ENCODE results near the gene PRR15.

Gene PRR15

GRCh38 chr7:29606287-29606721, 42.7 kb downstream of the PRR15 start:
- H3K27me3 ChIP-seq (ENCODE audit: insufficient read depth, poor library complexity, severe bottlenecking) = no peaks in the 10 kb centered on the region
- TF ChIP-seq REST (IDR thresholded peaks at IDR 0.05; ENCODE audit: insufficient replicate concordance, low read depth) (no peak), CTCF (IDR thresholded peaks at IDR 0.05; ENCODE audit: insufficient read depth, low read length) (no peak), GABPA (IDR thresholded peaks at IDR 0.05; ENCODE audit: low read depth) (no peak)
- DNase-seq (ENCODE audit: low read depth in 1 of 2, low spot score in 1 of 2) = no peak
- H3K27ac ChIP-seq (replicated peaks) = no peak overlapping the region
- H3K4me3 ChIP-seq (replicated peaks; ENCODE audit: insufficient read depth, low read length) = no peak overlapping the region

GRCh38 chr7:29606830-29607229, 43.2 kb downstream of the PRR15 start:
- H3K27ac ChIP-seq (replicated peaks) = no peak overlapping the region
- TF ChIP-seq CTCF (IDR thresholded peaks at IDR 0.05; ENCODE audit: insufficient read depth, low read length) (no peak), REST (IDR thresholded peaks at IDR 0.05; ENCODE audit: insufficient replicate concordance, low read depth) (no peak), SPI1 (IDR thresholded peaks at IDR 0.05; ENCODE audit: borderline replicate concordance, low read depth) (no peak), POLR2AphosphoS5 (IDR thresholded peaks at IDR 0.05; ENCODE audit: low read depth) (no peak), GABPA (IDR thresholded peaks at IDR 0.05; ENCODE audit: low read depth) (no peak)
- no peaks in the 10 kb centered on the region for H3K27me3 ChIP-seq (ENCODE audit: insufficient read depth, poor library complexity, severe bottlenecking)
- DNase-seq (ENCODE audit: low read depth in 1 of 2, low spot score in 1 of 2) = no peak
- H3K4me3 ChIP-seq (replicated peaks; ENCODE audit: insufficient read depth, low read length) = no peak overlapping the region

GRCh38 chr7:29607259-29607658, 43.6 kb downstream of the PRR15 start:
- TF ChIP-seq CTCF (IDR thresholded peaks at IDR 0.05; ENCODE audit: insufficient read depth, low read length) (no peak), GABPA (IDR thresholded peaks at IDR 0.05; ENCODE audit: low read depth) (no peak), REST (IDR thresholded peaks at IDR 0.05; ENCODE audit: insufficient replicate concordance, low read depth) (no peak), SPI1 (IDR thresholded peaks at IDR 0.05; ENCODE audit: borderline replicate concordance, low read depth) (no peak)
- no peak for DNase-seq (ENCODE audit: low read depth in 1 of 2, low spot score in 1 of 2)
- Histone ChIP-seq H3K27ac (replicated peaks) (no peak overlapping the region), H3K27me3 (ENCODE audit: insufficient read depth, poor library complexity, severe bottlenecking) (no peaks in the 10 kb centered on the region), H3K4me3 (replicated peaks; ENCODE audit: insufficient read depth, low read length) (no peak overlapping the region)
